Endothelial cell of umbilical vein (primary cell): ENCODE results near the gene TESK2. TPM values are rescaled to one million over a fixed set of nuclear protein-coding genes. Genes with fewer than 3 reads are reported as not detected.

ENCODE experiments used
- BruUV-seq: library from RNA; stranded (reverse); fragments of 400-500 nt; replicated peaks from 2 replicates; lab custom pipeline; 2021; lab: Mats Ljungman, UMichigan
- CTCF ChIA-PET: fragments of 300-600, 350-600 bp; sonication (Branson Sonifier 250); formaldehyde crosslinking; loops from one replicate; lab custom pipeline; 2021; ENCODE audit warnings: antibody characterized with exemption, inconsistent platforms; lab: Charles Lee
- POLR2A ChIA-PET: fragments of 300-600, 350-600 bp; sonication (Branson Sonifier 250); formaldehyde crosslinking; loops from one replicate; lab custom pipeline; 2021; ENCODE audit warnings: antibody characterized with exemption, inconsistent platforms; lab: Charles Lee
- DNase-seq: peaks from one replicate; pipeline ENCODE4 v3.0.0-alpha.2; 2011; ENCODE audit warnings: low read depth, low spot score
- FAIRE-seq: peaks from 2 replicates; lab custom pipeline; 2011; peaks lifted over from hg19 to GRCh38; lab: Jason Lieb, UNC
- H2AFZ ChIP-seq: 2 replicates; pipeline ENCODE4 v1.6.0; 2012; ENCODE audit warnings: low read depth, low read length, control low read depth, inconsistent platforms
- H3K27ac ChIP-seq: 2 replicates; pipeline ENCODE4 v1.5.1; 2011; ENCODE audit warnings: low read depth, mild to moderate bottlenecking, control low read depth, low read length, moderate library complexity; ENCODE audit not compliant: insufficient read depth
- H3K27me3 ChIP-seq, 2 experiments: 2 replicates each; pipeline versions ENCODE4 v1.6.0 to v1.6.1; 2011; ENCODE audit warnings: low read length in 2 of 2, mixed read lengths in 1 of 2; ENCODE audit not compliant: control insufficient read depth in 2 of 2, insufficient read depth in 2 of 2
- H3K36me3 ChIP-seq, 2 experiments: 2 replicates in 1 of 2; 3 replicates in 1 of 2; pipeline ENCODE4 v1.5.1; 2011; ENCODE audit warnings: low read length in 2 of 2, mild to moderate bottlenecking in 1 of 2, moderate library complexity in 1 of 2; ENCODE audit not compliant: control insufficient read depth in 2 of 2, insufficient read depth in 2 of 2; ENCODE audit errors: extremely low read depth in 1 of 2
- H3K4me1 ChIP-seq: 3 replicates; pipeline ENCODE4 v1.5.1; 2011; ENCODE audit warnings: mild to moderate bottlenecking, low read length; ENCODE audit not compliant: control insufficient read depth, insufficient read depth; ENCODE audit errors: extremely low read depth
- H3K4me2 ChIP-seq: 2 replicates; pipeline ENCODE4 v1.6.1; 2011; ENCODE audit warnings: low read length, control low read depth, mixed read lengths; ENCODE audit not compliant: insufficient read depth
- H3K4me3 ChIP-seq, 3 experiments: fragments of 200-600 bp in 1 of 3; sonication (generic), shearing (Covaris generic) in 1 of 3; replicated peaks in 1 of 3; 2 replicates each; pipeline ENCODE4 v1.5.1; 2011 to 2016; ENCODE audit warnings: control low read depth in 3 of 3, low read length in 3 of 3, mild to moderate bottlenecking in 2 of 3, inconsistent platforms in 1 of 3, low read depth in 1 of 3, moderate library complexity in 1 of 3; ENCODE audit not compliant: insufficient read depth in 1 of 3
- H3K79me2 ChIP-seq: 2 replicates; pipeline ENCODE4 v1.6.0; 2012; ENCODE audit warnings: low read length, inconsistent platforms; ENCODE audit not compliant: control insufficient read depth, insufficient read depth
- H3K9ac ChIP-seq: replicated peaks from 2 replicates; pipeline ENCODE3; 2011; ENCODE audit warnings: low read length, control low read depth; ENCODE audit not compliant: insufficient read depth; ENCODE audit errors: extremely low read depth
- H3K9me1 ChIP-seq: replicated peaks from 3 replicates; pipeline ENCODE4 v1.6.0; 2011; ENCODE audit warnings: mild to moderate bottlenecking, low read length; ENCODE audit not compliant: control insufficient read depth, insufficient read depth; ENCODE audit errors: extremely low read depth
- H3K9me3 ChIP-seq: replicated peaks from 2 replicates; pipeline ENCODE4 v1.5.1; 2012; ENCODE audit warnings: low read length, inconsistent platforms; ENCODE audit not compliant: control insufficient read depth, insufficient read depth
- H4K20me1 ChIP-seq: replicated peaks from 2 replicates; pipeline ENCODE3; 2011; ENCODE audit warnings: mild to moderate bottlenecking, low read length; ENCODE audit not compliant: control insufficient read depth, insufficient read depth; ENCODE audit errors: extremely low read depth
- GATA2 ChIP-seq: IDR thresholded peaks from 2 replicates; pipeline ENCODE4 v1.7.0; 2011; ENCODE audit warnings: low read depth, mild to moderate bottlenecking, moderate library complexity, mixed read lengths, low read length; ENCODE audit not compliant: insufficient read length, insufficient read depth
- JUN ChIP-seq: IDR thresholded peaks from 2 replicates; pipeline ENCODE4 v1.6.1; 2011; ENCODE audit warnings: borderline replicate concordance, low read depth; ENCODE audit not compliant: insufficient read length, insufficient read depth
- MAX ChIP-seq: IDR thresholded peaks from 2 replicates; pipeline ENCODE4 v1.6.1; 2011; ENCODE audit not compliant: insufficient read depth, insufficient read length
- MYC ChIP-seq: IDR thresholded peaks from one replicate; pipeline ENCODE4 v1.6.1; 2011; ENCODE audit warnings: mild to moderate bottlenecking, low read depth, low read length
- POLR2A ChIP-seq: IDR thresholded peaks from 2 replicates; pipeline ENCODE4 v1.6.1; 2012; ENCODE audit warnings: low read depth, mild to moderate bottlenecking, control low read depth, low read length
- dilution Hi-C: fragments of 300-500 bp; cut with MboI; formaldehyde crosslinking; loops from one replicate; pipeline ENCODE4 v1.15.0; 2019; ENCODE audit warnings: low sequenced_read_pairs; ENCODE audit not compliant: extremely low pct_ligation_motif_present
- intact Hi-C: fragments of 100-400 bp; cut with micrococcal nuclease; formaldehyde crosslinking; loops from one replicate; pipeline ENCODE4 v1.10.0; 2022
- polyA plus RNA-seq, 4 experiments: library from polyadenylated mRNA; depleted of rRNA in 3 of 4; stranded (reverse) in 3 of 4; unstranded in 1 of 4; fragments of >200 nt; gene quantifications; 2 replicates each; pipeline versions ENCODE4 v1.2.1 to v1.2.3, GENCODE V29; 2011 to 2012; ENCODE audit warnings: missing spikeins in 1 of 4
- total RNA-seq: library from RNA; stranded (reverse); gene quantifications from 2 replicates; pipeline ENCODE4 v1.2.3, GENCODE V29; 2021

The TESK2 gene
- total and polyA plus RNA-seq, 2 donors (not counting 3 experiments of a cell fraction or from before 2014, with no cell fraction given), result 2.1 to 2.6 TPM

- dilution Hi-C loops (no loop called here), intact Hi-C loops (loop anchor here (1.0 kb wide), 1 partner anchor 12 kb away; the partner anchor contains the start of genes MUTYH and TOE1)
- FAIRE-seq (no peak), DNase-seq (no peak)
- Histone ChIP-seq H3K79me2 (peaks cover 7% of the 10 kb centered on the region), H3K9me3 (no peaks in the 10 kb centered on the region), H3K27me3 (no peaks in the 10 kb centered on the region), H4K20me1 (no peaks in the 10 kb centered on the region), H3K9me1 (no peaks in the 10 kb centered on the region), H3K4me3 (peak overlapping the region in 1 of 3 experiments; percentile 18), H3K4me2 (peak overlapping the region; percentile 72), H3K27ac (no peak overlapping the region), H3K36me3 (no peaks in the 10 kb centered on the region), H2AFZ (peak overlapping the region; percentile 95), H3K4me1 (peaks cover 18% of the 10 kb centered on the region), H3K9ac (peak overlapping the region; percentile 53)
- no TSS peak for BruUV-seq
- TF ChIP-seq POLR2A (no peak), MAX (no peak), GATA2 (no peak), JUN (no peak), MYC (no peak)
- ChIA-PET POLR2A (interaction anchor here (2.3 to 3.5 kb wide), 2 partner anchors 12 to 316 kb away, joined by 6 to 18 read pairs; partner anchors contain the start of genes MUTYH, TOE1 and UROD), CTCF (interaction anchor here (0.9 to 3.7 kb wide), 6 partner anchors 12 to 310 kb away, joined by 3 to 14 read pairs (median 5); partner anchors contain the start of genes MUTYH and TOE1)
Observed at GRCh38 chr1:45327644-45328515, 163.1 kb downstream of the TESK2 start.
